HG03139 (cell line): ENCODE data around the gene G0S2.

ENCODE experiments used
- ATAC-seq: cut with Tn5 transposase; IDR thresholded peaks from one replicate; pipeline ENCODE4 v1.9.1; 2021; ENCODE audit not compliant: unreplicated experiment

The G0S2 gene

DNA sequence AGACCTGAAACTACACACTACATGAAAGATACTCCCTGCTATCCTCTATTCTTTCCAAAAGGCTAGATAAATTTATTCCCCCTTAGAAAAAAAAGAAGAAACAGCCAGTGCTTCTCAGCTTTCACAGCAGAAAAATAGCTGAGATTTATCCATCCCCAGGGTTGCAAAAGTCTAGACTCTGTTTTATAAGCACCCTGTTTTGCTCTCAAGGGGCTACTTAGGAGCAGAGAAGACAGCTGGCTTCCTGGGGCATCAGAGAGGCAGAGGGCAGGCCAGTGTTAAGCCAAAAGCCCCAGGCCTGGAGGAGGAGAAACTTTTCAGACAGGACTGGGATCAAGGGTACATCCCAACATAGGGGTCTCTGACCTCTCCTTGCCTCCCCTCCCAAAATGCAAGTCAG is 26.9 kb upstream of the G0S2 start:
- no peak for ATAC-seq

DNA sequence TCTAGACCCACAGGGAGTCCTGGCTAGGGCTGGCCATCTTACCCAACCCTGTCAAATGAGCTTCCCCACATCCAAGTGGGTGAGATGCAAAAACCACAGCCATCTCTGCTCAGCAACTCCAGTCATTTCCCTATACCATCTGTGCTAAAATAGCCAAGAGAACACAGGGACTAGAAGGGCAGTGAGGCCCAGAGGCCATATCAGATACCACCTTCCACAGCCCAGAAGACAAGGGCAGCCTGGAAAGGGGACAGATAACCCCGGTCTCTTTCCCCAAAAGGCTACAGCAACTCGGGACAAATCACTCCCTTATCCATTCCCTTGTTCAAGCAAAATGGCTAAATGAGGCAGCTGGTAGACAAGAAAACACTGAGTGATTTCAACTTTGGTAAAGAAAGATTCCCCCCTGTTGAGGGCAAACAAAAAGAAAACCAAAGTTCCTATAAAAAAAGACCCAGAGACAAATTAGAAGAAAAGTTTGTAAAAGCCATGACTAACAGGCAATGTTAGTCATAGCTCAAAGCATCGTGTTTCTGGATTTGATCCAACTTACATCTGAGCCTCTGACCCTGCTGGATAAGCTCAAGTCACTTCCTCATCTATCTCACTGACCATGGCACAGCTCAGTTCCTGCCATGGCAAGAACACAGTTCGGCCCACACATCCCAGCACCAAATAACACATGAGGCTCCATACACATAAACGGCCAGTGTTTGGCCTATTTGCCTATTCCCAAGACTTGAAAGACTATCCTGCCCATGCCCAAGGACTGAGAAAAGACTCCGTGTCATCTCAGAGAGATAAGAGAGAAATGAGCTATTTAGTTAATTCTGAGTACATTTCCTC is 26.1 kb upstream of the G0S2 start:
- no peak for ATAC-seq

DNA sequence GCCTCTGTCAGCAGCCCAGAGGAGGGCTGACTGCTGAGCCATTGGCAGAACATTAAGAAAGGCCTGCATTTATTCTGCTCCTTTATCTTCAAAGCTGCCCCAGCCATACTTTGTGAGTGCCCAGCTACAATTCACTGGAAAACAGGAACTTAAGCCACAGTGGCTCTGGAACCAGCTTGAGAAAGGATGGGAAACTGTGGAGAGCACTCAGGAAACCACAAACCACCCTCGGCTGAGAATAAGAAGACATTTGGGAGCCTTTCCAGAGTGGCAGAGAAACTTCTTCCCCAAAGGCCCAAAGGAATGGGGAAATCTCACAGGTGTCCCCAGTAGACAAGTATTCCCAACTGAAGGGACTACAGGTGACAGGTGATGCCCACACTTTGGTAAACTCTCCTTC is 24.8 kb upstream of the G0S2 start:
- ATAC-seq = no peak

DNA sequence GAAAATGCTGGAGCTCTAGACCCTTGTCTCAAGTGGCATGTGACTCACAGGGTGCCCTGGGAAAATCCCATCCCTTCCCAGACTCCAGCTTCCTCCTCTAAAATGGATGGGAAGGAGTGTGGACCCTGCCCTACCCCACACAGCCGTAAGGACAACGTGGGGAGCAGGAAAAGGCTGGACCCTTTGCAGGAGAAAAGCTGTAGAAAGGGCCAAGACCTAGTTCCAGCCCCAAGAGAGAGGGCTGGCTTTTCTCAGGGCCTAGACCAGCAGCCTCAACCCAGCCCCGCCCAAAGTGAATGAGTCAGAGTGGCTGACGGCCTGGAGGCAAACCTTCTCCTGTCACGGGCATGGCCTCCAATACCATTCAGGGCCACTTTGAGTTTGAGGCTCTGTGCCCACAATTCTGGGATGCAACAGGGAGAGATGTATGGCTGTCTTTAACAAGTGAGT is 24.0 kb upstream of the G0S2 start:
- ATAC-seq = peak; percentile 61

DNA sequence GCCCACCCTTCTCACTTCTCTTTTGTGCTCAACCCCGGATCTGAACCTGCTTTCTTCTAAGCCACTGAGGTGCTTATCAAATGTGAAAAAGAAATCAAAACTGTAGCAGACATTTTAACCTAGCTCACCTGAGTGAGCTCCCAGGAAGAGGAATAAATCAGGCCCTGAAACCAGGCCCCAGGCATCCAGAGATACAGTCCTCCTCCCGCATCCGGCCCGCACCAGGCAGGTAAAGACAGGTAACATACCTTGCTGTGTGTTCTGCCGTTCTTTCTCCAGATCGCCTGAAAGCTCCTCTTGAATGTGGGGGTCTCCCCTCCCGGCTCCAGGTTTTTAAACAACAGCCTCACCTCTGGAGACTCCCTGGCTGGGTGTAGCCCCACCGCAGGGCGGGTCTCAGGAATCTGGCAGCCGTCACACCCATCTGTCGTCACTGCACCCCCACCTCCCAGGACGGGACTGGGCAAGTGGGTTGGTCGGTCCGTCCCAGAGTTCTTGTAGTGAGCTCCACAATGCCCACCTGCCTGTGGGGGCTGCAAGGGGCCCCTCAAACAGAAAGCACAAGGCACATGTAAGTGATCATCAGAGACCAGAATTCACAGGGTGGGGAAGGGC is 23.0 kb upstream of the G0S2 start, which contains the start of gene LAMB3:
Gene LAMB3 (minus strand): TSS at position 305 of the 615 bp plus-strand sequence. CDS start 1,481 bp downstream, outside the sequence.
- no peak for ATAC-seq

DNA sequence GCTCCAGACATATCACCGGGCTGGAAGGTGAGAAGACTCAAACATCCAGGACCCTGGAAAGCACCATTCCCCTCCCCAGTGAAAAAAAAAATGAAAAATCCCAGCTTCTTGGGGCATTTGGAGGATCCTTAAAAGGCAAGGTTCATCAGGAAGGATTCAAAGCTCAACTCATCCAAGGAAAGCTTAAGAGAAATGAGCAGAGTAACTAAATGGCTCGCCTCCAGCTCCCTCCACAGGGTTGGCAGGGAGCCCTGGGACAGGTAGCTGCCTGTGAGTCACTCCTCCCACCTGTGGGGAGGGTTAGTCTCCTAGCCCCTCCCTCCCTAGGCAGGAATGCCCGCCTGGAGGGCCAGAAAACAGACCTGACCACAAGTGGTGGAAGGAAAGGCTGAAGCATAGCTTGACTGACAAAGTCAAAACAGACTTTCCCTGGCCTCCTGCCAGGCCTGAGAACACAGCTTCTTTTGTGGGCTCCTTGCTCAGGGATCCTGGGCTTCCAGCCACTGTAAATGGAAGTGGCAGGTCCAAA is 22.3 kb upstream of the G0S2 start:
- no peak for ATAC-seq

DNA sequence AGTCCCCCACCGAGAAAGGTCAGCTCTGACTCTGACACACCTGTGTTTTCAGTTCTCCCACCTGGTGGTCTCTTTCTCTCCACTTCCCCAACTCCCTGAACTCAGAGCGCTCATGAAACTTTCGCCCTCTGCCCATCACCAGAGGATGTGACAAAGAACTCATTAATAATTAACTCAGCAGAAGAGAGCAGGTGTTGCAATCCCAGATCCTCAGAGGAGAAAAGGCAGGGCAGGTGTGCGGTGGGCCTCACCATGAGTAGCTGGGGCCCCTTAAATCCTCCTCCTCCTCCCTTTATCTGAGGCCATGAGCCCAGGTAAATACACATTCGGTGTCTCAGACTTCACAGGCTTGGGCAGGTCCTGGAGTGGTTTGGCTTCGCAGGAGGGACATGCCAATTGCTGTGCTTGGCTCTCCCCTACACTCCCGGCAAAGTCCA is 21.3 kb upstream of the G0S2 start:
- peak; percentile 32 for ATAC-seq

DNA sequence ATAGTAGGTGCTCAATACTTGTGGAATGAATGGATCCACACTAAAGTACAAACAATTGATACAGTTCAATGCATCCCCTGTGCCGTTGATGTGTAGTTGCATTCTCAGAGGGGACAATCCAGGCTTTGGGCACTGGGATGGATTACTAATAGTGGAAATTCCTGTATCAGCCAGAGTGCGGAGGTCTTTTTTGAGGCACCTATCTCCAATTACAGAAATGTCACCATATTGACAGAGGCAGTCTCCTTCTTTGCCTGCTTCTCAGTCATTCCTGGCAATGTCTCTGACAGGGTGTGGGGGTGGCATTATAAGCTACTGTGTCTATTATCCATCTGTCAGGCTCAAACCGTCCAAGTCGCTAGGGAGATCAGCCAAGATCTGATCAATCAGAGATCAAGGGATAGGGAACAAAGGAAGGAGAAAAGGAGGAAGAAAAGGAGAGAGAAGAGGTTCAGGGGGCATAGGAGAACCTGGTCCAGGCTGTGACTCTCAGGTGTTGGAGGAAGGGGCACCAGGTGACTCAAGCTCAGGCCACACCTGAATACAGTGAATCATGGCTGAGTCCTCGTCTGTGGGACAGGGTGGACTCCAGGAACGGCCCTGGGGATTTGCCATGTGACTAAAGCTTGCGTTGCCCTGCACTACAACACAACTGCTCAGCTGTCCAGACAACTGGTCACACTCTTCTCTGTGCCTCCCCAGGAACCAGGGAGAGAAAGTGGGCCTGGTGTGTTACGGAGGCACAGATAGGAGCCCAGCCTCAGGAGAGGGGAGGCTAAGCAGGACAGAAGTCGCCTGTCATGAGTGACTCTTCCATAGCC is 19.6 kb upstream of the G0S2 start:
- no peak for ATAC-seq

DNA sequence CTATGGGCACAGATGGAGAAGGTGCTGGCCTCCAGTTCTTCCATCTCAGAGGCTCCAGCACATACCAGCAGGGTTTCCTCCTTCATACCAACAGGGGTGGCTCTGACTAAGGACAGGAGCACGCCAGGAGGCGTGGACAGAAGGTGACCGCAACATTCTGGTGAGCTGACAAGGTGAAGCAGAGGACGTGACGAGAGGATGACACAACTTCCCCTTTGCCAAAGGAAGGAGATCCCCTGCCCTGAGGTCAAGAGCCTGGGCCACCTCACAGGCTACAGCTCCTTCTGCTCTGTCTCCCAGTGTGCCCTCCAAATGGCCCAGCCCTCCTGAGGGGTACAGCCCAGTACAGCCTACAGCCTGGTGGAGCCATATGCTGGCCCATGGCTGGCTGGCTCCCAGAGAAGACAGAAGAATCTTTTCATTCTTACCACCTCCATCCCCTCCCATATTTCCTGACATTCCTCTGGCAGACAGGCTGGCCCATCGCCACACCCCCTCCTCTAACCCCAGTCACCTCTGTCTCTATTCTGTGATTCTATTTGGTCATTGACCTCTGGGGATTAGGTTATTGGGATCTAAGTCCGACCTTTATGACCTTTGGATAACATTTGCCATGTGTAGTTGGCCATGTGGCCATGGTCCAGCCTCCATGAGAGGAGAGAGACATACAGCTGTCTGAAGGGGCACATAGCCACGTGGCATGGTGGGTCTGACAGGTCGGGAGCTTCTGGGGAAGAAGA is 17.9 kb upstream of the G0S2 start:
- ATAC-seq = no peak

DNA sequence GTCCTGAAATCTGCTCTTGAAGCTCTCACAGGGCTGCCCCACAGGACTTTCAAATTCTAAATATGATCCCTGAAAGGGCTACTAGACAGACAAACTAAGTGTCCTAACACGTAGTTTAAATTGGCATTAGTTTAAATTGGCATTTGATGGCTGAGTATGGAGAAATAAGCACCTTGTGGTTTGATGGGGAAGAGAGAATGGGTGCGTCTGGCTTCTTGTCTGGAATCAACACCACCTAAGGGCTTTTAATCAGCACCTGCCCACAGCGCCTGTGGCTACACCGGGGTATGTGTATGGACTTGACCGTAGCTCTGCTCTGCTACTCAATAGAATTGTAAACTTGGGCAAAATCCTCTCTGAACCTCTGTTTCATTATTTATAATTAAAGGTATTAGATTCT is 17.3 kb upstream of the G0S2 start:
- no peak for ATAC-seq

DNA sequence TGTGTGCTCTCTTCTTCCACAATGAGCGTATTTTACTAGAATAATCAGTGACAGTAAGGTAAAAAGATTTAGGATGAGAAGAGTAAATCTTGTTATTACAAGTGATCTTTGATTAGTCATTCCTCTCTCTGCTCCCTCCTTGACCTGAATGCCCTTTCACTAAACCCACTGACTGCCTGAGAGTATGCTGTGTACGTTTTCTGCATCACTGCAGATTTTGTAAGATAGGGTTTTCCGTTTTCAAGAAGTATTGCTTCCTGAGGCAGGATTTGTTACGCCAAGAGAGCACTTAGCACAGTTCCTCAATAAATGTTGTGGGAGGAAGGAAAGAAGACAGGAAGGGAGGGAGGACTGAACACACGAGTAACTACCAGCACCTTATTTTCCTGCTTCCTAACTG is 15.3 kb upstream of the G0S2 start:
- ATAC-seq = peak; percentile 74

DNA sequence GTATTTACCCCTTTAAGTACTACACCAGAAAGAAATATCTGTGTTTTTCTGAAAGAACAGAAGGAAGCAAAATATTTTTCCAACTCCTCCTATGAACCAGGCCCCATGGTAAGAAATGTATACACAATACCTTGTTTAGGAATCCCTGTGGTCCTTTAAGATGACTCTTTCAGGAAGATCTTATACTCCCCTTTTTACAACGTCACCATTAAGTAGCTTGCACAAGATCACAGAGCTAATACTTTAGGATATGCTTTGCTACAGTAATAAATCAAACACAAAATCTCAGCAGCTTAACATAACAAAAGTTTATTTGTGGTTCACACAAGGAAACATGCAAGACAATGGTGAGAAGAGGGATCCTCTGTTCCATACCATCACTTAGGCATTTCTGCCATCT is 14.1 kb upstream of the G0S2 start:
- no peak for ATAC-seq

DNA sequence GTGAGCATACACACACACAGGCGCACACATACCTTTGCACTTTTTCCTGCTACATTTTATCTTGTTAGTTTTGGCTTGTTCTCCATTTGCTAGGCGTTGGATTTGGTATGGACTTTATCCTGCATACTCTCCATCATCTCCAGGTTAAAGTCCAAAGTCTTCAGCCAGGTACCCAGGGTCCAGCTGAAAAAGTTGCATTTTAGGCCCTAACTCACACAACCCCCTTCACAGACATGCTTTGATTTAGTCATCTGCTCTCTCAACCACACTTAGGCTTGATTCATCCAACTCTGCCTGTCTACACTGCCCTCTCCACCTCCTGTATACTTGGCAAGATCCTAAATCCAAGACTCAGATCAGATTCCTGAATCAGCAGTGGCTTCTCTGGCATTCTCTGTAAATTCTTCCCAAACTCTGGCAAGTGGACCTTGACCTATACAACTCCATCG is 12.3 kb upstream of the G0S2 start:
- ATAC-seq = no peak

DNA sequence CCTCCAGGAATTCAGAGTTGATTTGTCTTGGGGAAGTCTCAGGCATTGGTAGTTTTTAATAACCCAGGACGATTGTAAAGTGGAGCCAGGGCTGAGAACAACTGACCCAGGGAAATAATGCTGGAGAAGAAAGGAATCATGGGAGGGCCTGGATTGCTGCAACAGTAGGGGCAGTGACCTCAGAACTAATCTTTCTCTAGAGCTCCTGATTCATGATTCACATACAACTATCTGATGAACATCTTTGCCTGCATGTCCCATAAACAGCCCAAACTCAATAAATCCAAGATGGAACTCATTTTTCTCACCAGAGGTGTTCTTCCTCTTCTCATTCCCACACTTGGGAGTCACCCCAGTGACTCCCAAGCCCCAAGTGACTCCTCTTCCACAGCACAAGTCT is 8.1 kb upstream of the G0S2 start:
- no peak for ATAC-seq

DNA sequence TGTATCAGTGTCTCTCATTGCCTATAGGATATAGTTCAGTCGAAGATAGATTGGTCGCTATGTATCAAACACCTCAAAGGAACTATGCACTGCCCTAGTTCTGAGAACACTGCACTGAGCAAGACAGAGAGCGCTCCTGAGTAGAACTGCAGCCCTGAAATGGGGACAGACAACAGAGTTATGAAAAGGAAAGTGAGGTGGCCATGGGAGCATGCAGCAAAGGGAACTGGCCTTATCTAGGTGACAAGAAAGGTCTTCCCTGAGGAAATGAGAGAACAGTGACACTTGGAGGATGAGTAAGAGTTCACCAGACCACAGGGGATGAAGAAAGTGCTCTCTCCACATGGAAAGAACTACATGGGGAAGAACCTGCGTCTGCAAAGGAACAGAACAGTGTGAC is 7.5 kb upstream of the G0S2 start:
- ATAC-seq = no peak

DNA sequence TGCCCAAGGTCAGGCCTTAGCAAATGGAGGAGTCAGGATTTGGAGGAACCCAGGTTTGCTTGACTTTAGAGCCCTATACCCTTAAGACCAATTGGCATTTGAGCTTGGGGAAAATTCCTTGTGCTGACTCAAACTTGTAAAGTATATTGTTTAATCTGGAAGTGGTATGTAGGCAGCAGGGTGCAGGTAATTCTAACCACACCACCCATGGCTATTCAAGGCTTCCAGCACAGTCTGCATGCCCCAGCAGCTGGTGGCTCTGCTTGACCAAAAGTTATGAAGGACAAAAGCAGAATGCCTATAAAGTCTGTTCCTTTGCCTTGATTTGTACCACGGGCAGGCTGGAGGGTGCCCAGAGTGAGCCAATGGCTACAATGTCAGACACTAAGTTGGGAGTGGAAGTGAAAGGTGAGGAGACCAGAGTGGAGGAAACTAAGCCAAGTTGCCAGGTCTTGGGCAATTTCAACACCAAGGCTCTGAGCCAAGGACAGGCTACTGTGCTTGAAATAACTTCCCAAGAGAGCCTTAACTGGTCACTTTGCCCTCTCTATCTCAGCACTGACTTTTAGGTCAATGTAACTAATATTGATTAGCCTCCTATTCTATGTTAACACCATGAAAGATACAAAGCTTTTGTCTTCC is 4.7 kb upstream of the G0S2 start:
- ATAC-seq = no peak

DNA sequence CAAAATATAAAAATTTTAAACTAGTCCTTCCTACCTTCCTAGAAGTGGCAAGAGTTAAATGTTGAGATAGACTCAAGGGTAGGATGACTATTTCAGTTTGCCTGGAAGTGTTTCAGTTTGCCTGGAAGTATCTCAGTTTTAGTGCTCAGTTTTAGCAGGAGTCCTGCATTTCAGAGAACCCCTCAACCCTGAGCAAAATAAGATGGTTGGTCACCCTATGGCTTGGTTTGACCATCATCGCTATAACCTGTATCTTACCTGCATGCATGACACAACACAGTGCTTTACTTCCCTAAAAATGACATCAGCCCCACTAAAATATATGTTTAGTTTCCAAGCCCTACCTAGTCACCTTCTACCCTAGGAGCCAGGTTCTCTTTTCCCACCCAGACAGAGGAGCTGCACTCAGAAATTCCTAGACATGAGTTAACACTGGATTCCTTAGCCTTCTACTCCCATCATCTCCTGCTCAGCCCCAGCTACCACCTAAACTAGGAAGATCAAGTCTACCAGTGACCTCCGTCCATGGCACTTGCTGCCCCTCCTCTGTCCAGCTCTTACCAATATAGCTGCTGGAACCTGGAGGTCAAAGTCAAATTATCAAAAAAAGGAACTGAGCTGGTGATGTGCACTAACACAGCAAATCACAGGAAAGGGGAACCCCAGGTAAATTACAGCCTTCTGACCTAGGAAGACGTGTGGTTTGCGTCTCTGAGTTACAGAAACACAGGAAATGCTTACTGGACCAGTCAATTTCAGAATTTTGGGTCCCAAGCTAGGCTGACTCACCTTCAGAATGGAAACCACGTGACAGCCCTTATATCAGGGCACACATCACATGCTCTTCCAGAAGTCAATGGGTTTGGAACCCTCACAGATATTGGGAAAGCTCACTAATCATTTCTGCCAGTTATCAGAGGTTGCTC is 2.2 kb upstream of the G0S2 start:
- ATAC-seq = peak; percentile 81

DNA sequence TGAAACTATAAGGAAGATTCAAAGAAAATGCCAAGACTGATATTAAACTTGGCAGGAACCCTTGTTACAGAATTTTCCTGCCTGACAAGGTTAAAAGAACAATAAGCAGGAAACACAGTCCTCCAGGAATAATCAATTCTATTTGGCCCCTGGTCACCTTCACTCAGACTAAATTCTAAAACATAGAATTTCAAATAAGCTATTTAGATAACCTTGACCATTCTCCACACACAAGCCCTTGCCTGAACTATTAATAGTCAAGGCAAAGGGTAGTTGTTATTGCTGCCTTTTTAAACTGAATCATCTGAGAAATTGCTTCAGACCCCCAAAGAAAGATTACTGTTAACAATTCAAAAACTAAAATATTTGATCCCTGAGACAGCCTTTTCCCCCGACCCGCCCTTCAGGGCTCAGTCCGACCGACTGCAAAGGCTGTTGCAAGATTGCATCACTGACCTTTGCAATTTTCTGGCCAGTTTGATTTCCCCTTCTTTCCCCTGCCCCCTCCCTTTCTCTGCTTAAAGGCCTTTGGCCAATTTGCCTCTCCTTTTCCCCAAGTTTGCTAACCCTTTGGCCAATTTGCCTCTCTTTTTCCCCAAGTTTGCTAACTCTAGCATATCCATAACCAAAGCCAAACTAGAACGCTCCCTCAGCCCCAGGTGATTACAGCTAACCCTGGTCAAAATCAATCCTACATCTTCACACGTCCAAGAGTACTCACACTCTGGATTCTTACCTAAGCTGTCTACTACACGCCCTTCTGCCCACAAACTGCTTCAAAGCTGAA is 1.4 kb upstream of the G0S2 start:
- no peak for ATAC-seq
